GM23338 (cell line): ENCODE results near the gene FAM47E. TPM values are rescaled to one million over a fixed set of nuclear protein-coding genes. Genes with fewer than 3 reads are reported as not detected.
A peak's percentile ranks its signal among the peaks of the same experiment; 100 is the strongest.

Experiments
- ATAC-seq: fragments of 200-7000 bp; cut with Tn5 transposase; 3 replicates; pipeline ENCODE4 v1.9.1; 2020
- DNase-seq: peaks from one replicate; pipeline ENCODE4 v3.0.0-alpha.2; 2015; ENCODE audit warnings: low spot score
- H2AFZ ChIP-seq: fragments of 200-600 bp; sonication (generic); 2 replicates; pipeline ENCODE4 v1.8.0; 2016; ENCODE audit warnings: antibody characterized with exemption, mild to moderate bottlenecking, moderate library complexity
- H3F3A ChIP-seq: fragments of 200-600 bp; sonication (generic); replicated peaks from 2 replicates; pipeline ENCODE4 v1.8.0; 2017; ENCODE audit warnings: antibody characterized with exemption, mixed run types, low read depth
- H3K27ac ChIP-seq: fragments of 200-600 bp; sonication (generic); 2 replicates; pipeline ENCODE4 v1.6.1; 2016; ENCODE audit warnings: low read depth
- H3K27me3 ChIP-seq: fragments of 200-600 bp; sonication (generic); 2 replicates; pipeline ENCODE4 v1.8.0; 2016; ENCODE audit warnings: mild to moderate bottlenecking, mixed run types, moderate library complexity; ENCODE audit not compliant: insufficient read depth
- H3K36me3 ChIP-seq: fragments of 200-600 bp; sonication (generic); 2 replicates; pipeline ENCODE4 v1.8.0; 2016; ENCODE audit warnings: mild to moderate bottlenecking; ENCODE audit not compliant: insufficient read depth
- H3K4me1 ChIP-seq: fragments of 200-600 bp; sonication (generic); 2 replicates; pipeline ENCODE4 v1.8.0; 2016; ENCODE audit warnings: mild to moderate bottlenecking, moderate library complexity; ENCODE audit not compliant: insufficient read depth
- H3K4me2 ChIP-seq: fragments of 200-600 bp; sonication (generic); 2 replicates; pipeline ENCODE4 v1.7.1; 2017; ENCODE audit warnings: mixed run types
- H3K4me3 ChIP-seq: fragments of 200-600 bp; sonication (generic); 2 replicates; pipeline ENCODE4 v1.6.1; 2016; ENCODE audit warnings: mixed run types
- H3K79me2 ChIP-seq: fragments of 200-600 bp; sonication (generic); replicated peaks from 2 replicates; pipeline ENCODE4 v1.8.0; 2017; ENCODE audit warnings: mild to moderate bottlenecking; ENCODE audit not compliant: insufficient read depth
- H3K9me2 ChIP-seq: fragments of 200-600 bp; sonication (generic); 2 replicates; pipeline ENCODE4 v1.8.0; 2017; ENCODE audit not compliant: insufficient read depth
- H4K20me1 ChIP-seq: fragments of 200-600 bp; sonication (generic); replicated peaks from 2 replicates; pipeline ENCODE4 v1.8.0; 2017; ENCODE audit warnings: mild to moderate bottlenecking; ENCODE audit not compliant: insufficient read depth
- H3K27ac Mint-ChIP-seq: 2 replicates; pipeline ENCODE4 v1.8.0; 2020; ENCODE audit warnings: inconsistent platforms, mild to moderate bottlenecking, moderate library complexity, mixed read lengths
- H3K27me3 Mint-ChIP-seq: 3 replicates; pipeline ENCODE4 v1.8.0; 2022; ENCODE audit warnings: low read depth, mild to moderate bottlenecking, moderate library complexity, mixed read lengths, inconsistent platforms; ENCODE audit not compliant: insufficient read depth, poor library complexity
- H3K36me3 Mint-ChIP-seq: 3 replicates; pipeline ENCODE4 v1.8.0; 2021; ENCODE audit warnings: low read depth, mild to moderate bottlenecking, inconsistent platforms, moderate library complexity, mixed read lengths
- H3K4me1 Mint-ChIP-seq: 3 replicates; pipeline ENCODE4 v1.8.0; 2020; ENCODE audit warnings: mild to moderate bottlenecking, inconsistent platforms, mixed read lengths
- H3K4me3 Mint-ChIP-seq: 3 replicates; pipeline ENCODE4 v1.8.0; 2021; ENCODE audit warnings: moderate library complexity, mild to moderate bottlenecking, inconsistent platforms, mixed read lengths
- H3K9me3 Mint-ChIP-seq: 3 replicates; pipeline ENCODE4 v1.8.0; 2020; ENCODE audit warnings: moderate library complexity, mild to moderate bottlenecking, inconsistent platforms, mixed read lengths
- EZH2 ChIP-seq: fragments of 200-600 bp; sonication (generic); IDR thresholded peaks from one replicate; pipeline ENCODE4 v1.8.0; 2017; ENCODE audit warnings: antibody characterized with exemption, mild to moderate bottlenecking, low read depth; ENCODE audit not compliant: unreplicated experiment
- JUNB ChIP-seq: IDR thresholded peaks from one replicate; pipeline ENCODE4 v1.6.1; 2016; ENCODE audit warnings: antibody characterized with exemption; ENCODE audit not compliant: unreplicated experiment
- NANOG ChIP-seq: IDR thresholded peaks from 2 replicates; pipeline ENCODE4 v1.6.1; 2016; ENCODE audit warnings: antibody characterized with exemption, borderline replicate concordance
- polyA plus RNA-seq: library from polyadenylated mRNA; unstranded; fragments of >200 nt; fragmentation: Nextera tagmentation; extraction: Ambion mirVana; gene quantifications from 2 replicates; pipeline ENCODE4 v1.2.1, GENCODE V29; 2016
- total RNA-seq: library from RNA; depleted of rRNA; stranded (reverse); fragments of >200 nt; shearing (Covaris generic); gene quantifications from 2 replicates; pipeline ENCODE4 v1.2.3, GENCODE V29; 2014
- TF ChIP-seq, protein P1 (sequence below), 2 experiments: fragments of 200-600 bp in 1 of 2; sonication (generic) in 1 of 2; conservative IDR thresholded peaks; 2 replicates each; pipeline versions ENCODE4 v1.5.1 to v1.6.1; 2016 to 2017; ENCODE audit warnings: antibody characterized with exemption in 2 of 2, low read depth in 2 of 2, mild to moderate bottlenecking in 2 of 2, moderate library complexity in 1 of 2
- TF ChIP-seq, protein P2 (sequence below): IDR thresholded peaks from one replicate; pipeline ENCODE4 v1.6.1; 2018; ENCODE audit warnings: antibody characterized with exemption; ENCODE audit not compliant: unreplicated experiment
- TF ChIP-seq, protein P3 (sequence below): fragments of 250-450 bp; sonication (Bioruptor Pico); IDR thresholded peaks from 2 replicates; pipeline ENCODE4 v1.5.0; 2020; ENCODE audit warnings: mild to moderate bottlenecking, moderate library complexity

The FAM47E gene
- total and polyA plus RNA-seq, 2 experiments from 2014 or later = 0.66 to 2.3 TPM

DNA sequence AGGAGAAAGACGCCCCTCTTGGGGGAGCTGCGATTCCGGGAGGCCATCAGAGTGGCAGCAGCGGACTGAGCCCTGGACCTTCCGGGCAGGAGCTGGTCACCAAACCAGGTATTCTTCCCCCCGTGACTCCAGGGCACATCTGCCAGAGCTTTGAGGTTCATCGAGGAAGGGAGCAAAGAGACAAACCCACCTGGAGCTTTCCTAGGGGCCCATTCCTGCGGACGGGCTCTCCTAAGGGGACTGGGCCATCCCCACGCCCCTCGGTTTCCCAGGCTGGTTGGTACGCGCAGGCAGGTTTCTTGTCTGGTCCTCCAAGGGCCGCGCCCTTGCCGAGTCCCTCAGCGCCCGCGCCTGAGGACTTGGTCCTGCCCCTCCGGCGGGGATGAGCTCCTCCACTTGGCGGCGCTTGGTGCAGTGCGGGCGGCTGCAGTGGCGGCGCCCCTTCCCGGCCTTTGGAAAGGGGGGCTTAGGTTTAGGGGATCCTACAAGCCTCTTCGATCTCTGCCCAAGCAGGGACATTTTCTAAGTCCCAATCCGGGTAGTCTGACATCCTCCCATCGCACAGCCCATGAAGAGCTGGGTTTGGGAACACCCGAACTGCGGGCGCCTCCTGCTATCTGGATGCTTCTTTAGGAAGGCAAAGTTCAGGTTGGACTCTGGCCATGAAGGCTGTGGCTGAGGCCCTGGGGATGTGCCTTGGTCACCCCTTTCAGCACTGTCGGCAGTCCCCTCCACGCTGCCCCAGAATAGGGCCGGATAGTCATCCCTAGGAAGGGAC lies 55.5 kb downstream of the FAM47E start:
- H3K4me3 Mint-ChIP-seq = peak overlapping the region; percentile 87
- peaks cover 13% of the 10 kb centered on the region; the same call in 1 of the 2 replicates for H3K4me1 ChIP-seq
- ATAC-seq (peak; percentile 79), DNase-seq (peak; percentile 87)
- peaks cover 30% of the 10 kb centered on the region for H3K27me3 ChIP-seq
- peak overlapping the region; percentile 95 for H3K4me2 ChIP-seq
- no peak overlapping the region for H3K27ac ChIP-seq
- no peaks in the 10 kb centered on the region for H3K9me3 Mint-ChIP-seq
- no peaks in the 10 kb centered on the region for H3F3A ChIP-seq
- H3K36me3 ChIP-seq = no peaks in the 10 kb centered on the region
- H3K36me3 Mint-ChIP-seq = peaks cover 4% of the 10 kb centered on the region; the same call in 1 of the 3 replicates
- no peaks in the 10 kb centered on the region for H3K9me2 ChIP-seq
- TF ChIP-seq EZH2 = no peak
- TF ChIP-seq, protein P1, sequence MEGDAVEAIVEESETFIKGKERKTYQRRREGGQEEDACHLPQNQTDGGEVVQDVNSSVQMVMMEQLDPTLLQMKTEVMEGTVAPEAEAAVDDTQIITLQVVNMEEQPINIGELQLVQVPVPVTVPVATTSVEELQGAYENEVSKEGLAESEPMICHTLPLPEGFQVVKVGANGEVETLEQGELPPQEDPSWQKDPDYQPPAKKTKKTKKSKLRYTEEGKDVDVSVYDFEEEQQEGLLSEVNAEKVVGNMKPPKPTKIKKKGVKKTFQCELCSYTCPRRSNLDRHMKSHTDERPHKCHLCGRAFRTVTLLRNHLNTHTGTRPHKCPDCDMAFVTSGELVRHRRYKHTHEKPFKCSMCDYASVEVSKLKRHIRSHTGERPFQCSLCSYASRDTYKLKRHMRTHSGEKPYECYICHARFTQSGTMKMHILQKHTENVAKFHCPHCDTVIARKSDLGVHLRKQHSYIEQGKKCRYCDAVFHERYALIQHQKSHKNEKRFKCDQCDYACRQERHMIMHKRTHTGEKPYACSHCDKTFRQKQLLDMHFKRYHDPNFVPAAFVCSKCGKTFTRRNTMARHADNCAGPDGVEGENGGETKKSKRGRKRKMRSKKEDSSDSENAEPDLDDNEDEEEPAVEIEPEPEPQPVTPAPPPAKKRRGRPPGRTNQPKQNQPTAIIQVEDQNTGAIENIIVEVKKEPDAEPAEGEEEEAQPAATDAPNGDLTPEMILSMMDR (conservative IDR thresholded peaks at IDR 0.05; ENCODE audit: low read depth in 2 of 2) = peak; percentile 34 to 63; a peak in 3 of 4 replicates
- no peak for TF ChIP-seq JUNB
- TF ChIP-seq, protein P2, sequence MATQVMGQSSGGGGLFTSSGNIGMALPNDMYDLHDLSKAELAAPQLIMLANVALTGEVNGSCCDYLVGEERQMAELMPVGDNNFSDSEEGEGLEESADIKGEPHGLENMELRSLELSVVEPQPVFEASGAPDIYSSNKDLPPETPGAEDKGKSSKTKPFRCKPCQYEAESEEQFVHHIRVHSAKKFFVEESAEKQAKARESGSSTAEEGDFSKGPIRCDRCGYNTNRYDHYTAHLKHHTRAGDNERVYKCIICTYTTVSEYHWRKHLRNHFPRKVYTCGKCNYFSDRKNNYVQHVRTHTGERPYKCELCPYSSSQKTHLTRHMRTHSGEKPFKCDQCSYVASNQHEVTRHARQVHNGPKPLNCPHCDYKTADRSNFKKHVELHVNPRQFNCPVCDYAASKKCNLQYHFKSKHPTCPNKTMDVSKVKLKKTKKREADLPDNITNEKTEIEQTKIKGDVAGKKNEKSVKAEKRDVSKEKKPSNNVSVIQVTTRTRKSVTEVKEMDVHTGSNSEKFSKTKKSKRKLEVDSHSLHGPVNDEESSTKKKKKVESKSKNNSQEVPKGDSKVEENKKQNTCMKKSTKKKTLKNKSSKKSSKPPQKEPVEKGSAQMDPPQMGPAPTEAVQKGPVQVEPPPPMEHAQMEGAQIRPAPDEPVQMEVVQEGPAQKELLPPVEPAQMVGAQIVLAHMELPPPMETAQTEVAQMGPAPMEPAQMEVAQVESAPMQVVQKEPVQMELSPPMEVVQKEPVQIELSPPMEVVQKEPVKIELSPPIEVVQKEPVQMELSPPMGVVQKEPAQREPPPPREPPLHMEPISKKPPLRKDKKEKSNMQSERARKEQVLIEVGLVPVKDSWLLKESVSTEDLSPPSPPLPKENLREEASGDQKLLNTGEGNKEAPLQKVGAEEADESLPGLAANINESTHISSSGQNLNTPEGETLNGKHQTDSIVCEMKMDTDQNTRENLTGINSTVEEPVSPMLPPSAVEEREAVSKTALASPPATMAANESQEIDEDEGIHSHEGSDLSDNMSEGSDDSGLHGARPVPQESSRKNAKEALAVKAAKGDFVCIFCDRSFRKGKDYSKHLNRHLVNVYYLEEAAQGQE = no peak
- TF ChIP-seq, protein P3, sequence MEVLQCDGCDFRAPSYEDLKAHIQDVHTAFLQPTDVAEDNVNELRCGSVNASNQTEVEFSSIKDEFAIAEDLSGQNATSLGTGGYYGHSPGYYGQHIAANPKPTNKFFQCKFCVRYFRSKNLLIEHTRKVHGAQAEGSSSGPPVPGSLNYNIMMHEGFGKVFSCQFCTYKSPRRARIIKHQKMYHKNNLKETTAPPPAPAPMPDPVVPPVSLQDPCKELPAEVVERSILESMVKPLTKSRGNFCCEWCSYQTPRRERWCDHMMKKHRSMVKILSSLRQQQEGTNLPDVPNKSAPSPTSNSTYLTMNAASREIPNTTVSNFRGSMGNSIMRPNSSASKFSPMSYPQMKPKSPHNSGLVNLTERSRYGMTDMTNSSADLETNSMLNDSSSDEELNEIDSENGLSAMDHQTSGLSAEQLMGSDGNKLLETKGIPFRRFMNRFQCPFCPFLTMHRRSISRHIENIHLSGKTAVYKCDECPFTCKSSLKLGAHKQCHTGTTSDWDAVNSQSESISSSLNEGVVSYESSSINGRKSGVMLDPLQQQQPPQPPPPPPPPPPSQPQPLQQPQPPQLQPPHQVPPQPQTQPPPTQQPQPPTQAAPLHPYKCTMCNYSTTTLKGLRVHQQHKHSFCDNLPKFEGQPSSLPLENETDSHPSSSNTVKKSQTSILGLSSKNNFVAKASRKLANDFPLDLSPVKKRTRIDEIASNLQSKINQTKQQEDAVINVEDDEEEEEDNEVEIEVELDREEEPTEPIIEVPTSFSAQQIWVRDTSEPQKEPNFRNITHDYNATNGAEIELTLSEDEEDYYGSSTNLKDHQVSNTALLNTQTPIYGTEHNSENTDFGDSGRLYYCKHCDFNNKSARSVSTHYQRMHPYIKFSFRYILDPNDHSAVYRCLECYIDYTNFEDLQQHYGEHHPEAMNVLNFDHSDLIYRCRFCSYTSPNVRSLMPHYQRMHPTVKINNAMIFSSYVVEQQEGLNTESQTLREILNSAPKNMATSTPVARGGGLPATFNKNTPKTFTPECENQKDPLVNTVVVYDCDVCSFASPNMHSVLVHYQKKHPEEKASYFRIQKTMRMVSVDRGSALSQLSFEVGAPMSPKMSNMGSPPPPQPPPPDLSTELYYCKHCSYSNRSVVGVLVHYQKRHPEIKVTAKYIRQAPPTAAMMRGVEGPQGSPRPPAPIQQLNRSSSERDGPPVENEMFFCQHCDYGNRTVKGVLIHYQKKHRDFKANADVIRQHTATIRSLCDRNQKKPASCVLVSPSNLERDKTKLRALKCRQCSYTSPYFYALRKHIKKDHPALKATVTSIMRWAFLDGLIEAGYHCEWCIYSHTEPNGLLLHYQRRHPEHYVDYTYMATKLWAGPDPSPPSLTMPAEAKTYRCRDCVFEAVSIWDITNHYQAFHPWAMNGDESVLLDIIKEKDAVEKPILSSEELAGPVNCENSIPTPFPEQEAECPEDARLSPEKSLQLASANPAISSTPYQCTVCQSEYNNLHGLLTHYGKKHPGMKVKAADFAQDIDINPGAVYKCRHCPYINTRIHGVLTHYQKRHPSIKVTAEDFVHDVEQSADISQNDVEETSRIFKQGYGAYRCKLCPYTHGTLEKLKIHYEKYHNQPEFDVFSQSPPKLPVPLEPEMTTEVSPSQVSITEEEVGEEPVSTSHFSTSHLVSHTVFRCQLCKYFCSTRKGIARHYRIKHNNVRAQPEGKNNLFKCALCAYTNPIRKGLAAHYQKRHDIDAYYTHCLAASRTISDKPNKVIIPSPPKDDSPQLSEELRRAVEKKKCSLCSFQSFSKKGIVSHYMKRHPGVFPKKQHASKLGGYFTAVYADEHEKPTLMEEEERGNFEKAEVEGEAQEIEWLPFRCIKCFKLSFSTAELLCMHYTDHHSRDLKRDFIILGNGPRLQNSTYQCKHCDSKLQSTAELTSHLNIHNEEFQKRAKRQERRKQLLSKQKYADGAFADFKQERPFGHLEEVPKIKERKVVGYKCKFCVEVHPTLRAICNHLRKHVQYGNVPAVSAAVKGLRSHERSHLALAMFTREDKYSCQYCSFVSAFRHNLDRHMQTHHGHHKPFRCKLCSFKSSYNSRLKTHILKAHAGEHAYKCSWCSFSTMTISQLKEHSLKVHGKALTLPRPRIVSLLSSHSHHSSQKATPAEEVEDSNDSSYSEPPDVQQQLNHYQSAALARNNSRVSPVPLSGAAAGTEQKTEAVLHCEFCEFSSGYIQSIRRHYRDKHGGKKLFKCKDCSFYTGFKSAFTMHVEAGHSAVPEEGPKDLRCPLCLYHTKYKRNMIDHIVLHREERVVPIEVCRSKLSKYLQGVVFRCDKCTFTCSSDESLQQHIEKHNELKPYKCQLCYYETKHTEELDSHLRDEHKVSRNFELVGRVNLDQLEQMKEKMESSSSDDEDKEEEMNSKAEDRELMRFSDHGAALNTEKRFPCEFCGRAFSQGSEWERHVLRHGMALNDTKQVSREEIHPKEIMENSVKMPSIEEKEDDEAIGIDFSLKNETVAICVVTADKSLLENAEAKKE = no peak
- no peak for TF ChIP-seq NANOG
- no peak overlapping the region for H3K27ac Mint-ChIP-seq
- peaks cover 3% of the 10 kb centered on the region; the same call in 2 of the 3 replicates for H3K4me1 Mint-ChIP-seq
- H2AFZ ChIP-seq = peak overlapping the region; percentile 100
- H4K20me1 ChIP-seq = peaks cover 10% of the 10 kb centered on the region; the same call in 1 of the 2 replicates
- peak overlapping the region; percentile 94 for H3K4me3 ChIP-seq
- peaks cover 24% of the 10 kb centered on the region for H3K27me3 Mint-ChIP-seq
- no peaks in the 10 kb centered on the region for H3K79me2 ChIP-seq
